Ectodermal cell (in vitro differentiated cells): ENCODE results near the gene IFI27.

Source experiments
- H3K27ac ChIP-seq: 2 replicates; pipeline ENCODE4 v1.7.0; 2013; ENCODE audit warnings: mild to moderate bottlenecking, low read depth, low read length; ENCODE audit not compliant: insufficient read depth, poor library complexity, severe bottlenecking
- H3K27me3 ChIP-seq: 2 replicates; pipeline ENCODE4 v1.7.0; 2013; ENCODE audit warnings: mild to moderate bottlenecking, low read length; ENCODE audit not compliant: insufficient read depth, control insufficient read depth, poor library complexity, severe bottlenecking
- H3K36me3 ChIP-seq: one replicate; pipeline ENCODE4 v1.7.0; 2013; ENCODE audit warnings: low read length; ENCODE audit not compliant: control insufficient read depth, insufficient read depth
- H3K4me1 ChIP-seq: one replicate; pipeline ENCODE4 v1.7.0; 2013; ENCODE audit warnings: low read length; ENCODE audit not compliant: control insufficient read depth, insufficient read depth
- H3K4me3 ChIP-seq: 2 replicates; pipeline ENCODE4 v1.7.0; 2013; ENCODE audit warnings: low read depth, low read length, control low read depth; ENCODE audit not compliant: insufficient read depth
- H3K9me3 ChIP-seq: 2 replicates; pipeline ENCODE4 v1.7.0; 2013; ENCODE audit warnings: mild to moderate bottlenecking, low read length, moderate library complexity; ENCODE audit not compliant: control insufficient read depth
- WGBS, 2 experiments: methylation state at CpG; one replicate each; pipeline ENCODE4 v1.1.7; 2013; ENCODE audit warnings: missing lambda C conversion rate in 2 of 2; 5-methylcytosine and 5-hydroxymethylcytosine counted together

Gene IFI27

GRCh38 chr14:94132285-94132887, 21.9 kb downstream of the IFI27 start:
- 13 to 52% methylated on average over 2 to 3 of the region's 4 CpGs for WGBS, 2 experiments
- peaks cover 3% of the 10 kb centered on the region for H3K4me1 ChIP-seq
- no peaks in the 10 kb centered on the region for H3K36me3 ChIP-seq
- no peak overlapping the region for H3K27ac ChIP-seq
- H3K27me3 ChIP-seq = no peaks in the 10 kb centered on the region
- no peaks in the 10 kb centered on the region for H3K9me3 ChIP-seq
- no peak overlapping the region for H3K4me3 ChIP-seq

- Histone ChIP-seq H3K27ac (no peak overlapping the region), H3K36me3 (no peaks in the 10 kb centered on the region), H3K9me3 (no peaks in the 10 kb centered on the region), H3K27me3 (no peaks in the 10 kb centered on the region), H3K4me3 (no peak overlapping the region), H3K4me1 (peaks cover 7% of the 10 kb centered on the region)
- 52 to 70% methylated on average over 2 to 4 of the region's 4 CpGs for WGBS, 2 experiments
Measured at GRCh38 chr14:94135476-94135875, 24.9 kb downstream of the IFI27 start.

GRCh38 chr14:94136575-94137331, 26.2 kb downstream of the IFI27 start:
- Histone ChIP-seq H3K27ac (no peak overlapping the region), H3K36me3 (no peaks in the 10 kb centered on the region), H3K9me3 (no peaks in the 10 kb centered on the region), H3K4me1 (peaks cover 7% of the 10 kb centered on the region), H3K27me3 (no peaks in the 10 kb centered on the region), H3K4me3 (no peak overlapping the region)
- WGBS, 2 experiments = 39% methylated on average over 18 of the region's 18 CpGs

GRCh38 chr14:94138251-94138650, 27.7 kb downstream of the IFI27 start:
- Histone ChIP-seq H3K4me3 (no peak overlapping the region), H3K9me3 (no peaks in the 10 kb centered on the region), H3K4me1 (peaks cover 7% of the 10 kb centered on the region), H3K36me3 (no peaks in the 10 kb centered on the region), H3K27ac (no peak overlapping the region), H3K27me3 (no peaks in the 10 kb centered on the region)
- 92 to 94% methylated on average over 9 of the region's 9 CpGs for WGBS, 2 experiments

- Histone ChIP-seq H3K27me3 (no peaks in the 10 kb centered on the region), H3K27ac (no peak overlapping the region), H3K4me1 (peaks cover 7% of the 10 kb centered on the region), H3K4me3 (no peak overlapping the region), H3K36me3 (no peaks in the 10 kb centered on the region), H3K9me3 (no peaks in the 10 kb centered on the region)
- WGBS, 2 experiments = 62 to 69% methylated on average over 5 of the region's 5 CpGs
Measured at GRCh38 chr14:94139006-94139405, 28.5 kb downstream of the IFI27 start.

GRCh38 chr14:94139421-94139820, 28.9 kb downstream of the IFI27 start:
- Histone ChIP-seq H3K9me3 (no peaks in the 10 kb centered on the region), H3K27me3 (no peaks in the 10 kb centered on the region)
- WGBS, 2 experiments = 80 to 83% methylated on average over 5 of the region's 5 CpGs

GRCh38 chr14:94142247-94142646, 31.7 kb downstream of the IFI27 start:
- no peak overlapping the region for H3K27ac ChIP-seq
- H3K27me3 ChIP-seq = no peaks in the 10 kb centered on the region
- no peaks in the 10 kb centered on the region for H3K36me3 ChIP-seq
- WGBS, 2 experiments = 86 to 93% methylated on average over 3 of the region's 3 CpGs
- peaks cover 14% of the 10 kb centered on the region for H3K4me1 ChIP-seq
- no peak overlapping the region for H3K4me3 ChIP-seq
- H3K9me3 ChIP-seq = no peaks in the 10 kb centered on the region

More at GRCh38 chr14:94139421-94139820, 28.9 kb downstream of the IFI27 start:
- no peak overlapping the region for H3K27ac ChIP-seq
- no peaks in the 10 kb centered on the region for H3K36me3 ChIP-seq
- H3K4me3 ChIP-seq = no peak overlapping the region
- peaks cover 7% of the 10 kb centered on the region for H3K4me1 ChIP-seq

- no peaks in the 10 kb centered on the region for H3K36me3 ChIP-seq
- no peaks in the 10 kb centered on the region for H3K9me3 ChIP-seq
- no peaks in the 10 kb centered on the region for H3K27me3 ChIP-seq
- H3K4me3 ChIP-seq = no peak overlapping the region
- no peak overlapping the region for H3K27ac ChIP-seq
- WGBS, 2 experiments = 100% methylated on average over 1 of the region's 1 CpG; no CpG with 5 or more reads in 1 of the 2 experiments
- peaks cover 14% of the 10 kb centered on the region for H3K4me1 ChIP-seq
Measured at GRCh38 chr14:94142836-94143235, 32.3 kb downstream of the IFI27 start.

- no peaks in the 10 kb centered on the region for H3K27me3 ChIP-seq
- WGBS, 2 experiments = 53 to 58% methylated on average over 3 of the region's 3 CpGs
- peaks cover 14% of the 10 kb centered on the region for H3K4me1 ChIP-seq
- no peak overlapping the region for H3K27ac ChIP-seq
- no peaks in the 10 kb centered on the region for H3K36me3 ChIP-seq
- no peak overlapping the region for H3K4me3 ChIP-seq
- H3K9me3 ChIP-seq = no peaks in the 10 kb centered on the region
Measured at GRCh38 chr14:94143239-94143638, 32.7 kb downstream of the IFI27 start.

- Histone ChIP-seq H3K9me3 (no peaks in the 10 kb centered on the region), H3K36me3 (no peaks in the 10 kb centered on the region), H3K4me3 (no peak overlapping the region), H3K27me3 (no peaks in the 10 kb centered on the region), H3K4me1 (peaks cover 10% of the 10 kb centered on the region), H3K27ac (no peak overlapping the region)
- WGBS, 2 experiments = 89 to 94% methylated on average over 4 of the region's 4 CpGs
Measured at GRCh38 chr14:94143711-94144110, 33.2 kb downstream of the IFI27 start.
